ENCODE measurements around the gene SLC47A2.
"Not testable (repeated sequence)": the region's sequence is repeated elsewhere in the genome, so short reads cannot be mapped to it uniquely, and the experiment has no call there.

The SLC47A2 gene

GRCh38 chr17:19716108-19717030 lies at the start of gene SLC47A2:
Gene SLC47A2, minus strand, starts transcription at chr17:19716584. Its CDS starts 29 bp downstream, at chr17:19716555.
- peak; percentile 81 for FAIRE-seq

GRCh38 chr17:19766016-19766415 lies 49.6 kb upstream of the SLC47A2 start:
- no peak for DNase-seq (ENCODE audit: low spot score)
- no peak for FAIRE-seq

More at GRCh38 chr17:19716108-19717030, at the start of gene SLC47A2:
- DNase-seq (ENCODE audit: low spot score), result peak; percentile 90

- not testable (repeated sequence) for DNase-seq (ENCODE audit: low spot score); FAIRE-seq
These were observed 47.6 kb upstream of the SLC47A2 start for GRCh38 chr17:19763991-19764390.

- FAIRE-seq, result no peak
- no peak for DNase-seq (ENCODE audit: low spot score)
These were observed 47.0 kb upstream of the SLC47A2 start for GRCh38 chr17:19763416-19763815.

GRCh38 chr17:19762515-19762961 lies 46.2 kb upstream of the SLC47A2 start:
- DNase-seq (ENCODE audit: low spot score) (no peak), FAIRE-seq (no peak)

GRCh38 chr17:19760746-19761145 lies 44.4 kb upstream of the SLC47A2 start:
- FAIRE-seq, result no peak

GRCh38 chr17:19759568-19760549 lies 43.5 kb upstream of the SLC47A2 start:
- DNase-seq (ENCODE audit: low spot score), result no peak
- FAIRE-seq, result no peak

More at GRCh38 chr17:19760746-19761145, 44.4 kb upstream of the SLC47A2 start:
- no peak for DNase-seq (ENCODE audit: low spot score)

- DNase-seq (ENCODE audit: low spot score) (no peak), FAIRE-seq (no peak)
These were observed 41.3 kb upstream of the SLC47A2 start for GRCh38 chr17:19757536-19758180.

- no peak for FAIRE-seq
These were observed 40.2 kb upstream of the SLC47A2 start for GRCh38 chr17:19756546-19756945.

GRCh38 chr17:19755821-19756510 lies 39.6 kb upstream of the SLC47A2 start:
- FAIRE-seq (no peak), DNase-seq (ENCODE audit: low spot score) (no peak)

More at GRCh38 chr17:19756546-19756945, 40.2 kb upstream of the SLC47A2 start:
- no peak for DNase-seq (ENCODE audit: low spot score)

- DNase-seq (ENCODE audit: low spot score), result no peak
- FAIRE-seq, result no peak
These were observed 39.0 kb upstream of the SLC47A2 start for GRCh38 chr17:19755392-19755791.

- FAIRE-seq (peak; percentile 12), DNase-seq (ENCODE audit: low spot score) (peak; percentile 37)
These were observed 37.5 kb upstream of the SLC47A2 start for GRCh38 chr17:19753661-19754463.

- DNase-seq (ENCODE audit: low spot score) (peak; percentile 90), FAIRE-seq (peak; percentile 90)
These were observed 36.7 kb upstream of the SLC47A2 start for GRCh38 chr17:19753051-19753509.

GRCh38 chr17:19752216-19753050 lies 36.0 kb upstream of the SLC47A2 start:
- DNase-seq (ENCODE audit: low spot score) (no peak), FAIRE-seq (no peak)

GRCh38 chr17:19750835-19751234 lies 34.5 kb upstream of the SLC47A2 start:
- no peak for FAIRE-seq

GRCh38 chr17:19750020-19750572 lies 33.7 kb upstream of the SLC47A2 start:
- FAIRE-seq (no peak), DNase-seq (ENCODE audit: low spot score) (no peak)

More at GRCh38 chr17:19750835-19751234, 34.5 kb upstream of the SLC47A2 start:
- no peak for DNase-seq (ENCODE audit: low spot score)

- DNase-seq (ENCODE audit: low spot score) (no peak), FAIRE-seq (no peak)
These were observed 32.4 kb upstream of the SLC47A2 start for GRCh38 chr17:19748807-19749193.
